Caco-2 (cell line): ENCODE measurements around the gene TFAP2A. TPM values are rescaled to one million over a fixed set of nuclear protein-coding genes. Genes with fewer than 3 reads are reported as not detected.

Experiments
- Bru-seq: library from RNA; stranded (reverse); fragments of 400-500 nt; gene quantifications from one replicate; lab custom pipeline; 2021; lab: Mats Ljungman, UMichigan
- BruChase-seq, 2 experiments: library from RNA; stranded (reverse); fragments of 400-500 nt; gene quantifications; one replicate each; lab custom pipeline; 2021; lab: Mats Ljungman, UMichigan
- BruUV-seq: library from RNA; stranded (reverse); fragments of 400-500 nt; replicated peaks from 2 replicates; lab custom pipeline; 2021; lab: Mats Ljungman, UMichigan
- CTCF ChIA-PET: fragments of 300-600 bp; sonication (Branson Sonifier 250); formaldehyde crosslinking; loops from one replicate; lab custom pipeline; 2022; ENCODE audit warnings: antibody characterized with exemption; lab: Charles Lee
- POLR2A ChIA-PET: fragments of 300-600 bp; sonication (Branson Sonifier 250); formaldehyde crosslinking; loops from one replicate; lab custom pipeline; 2022; ENCODE audit warnings: antibody characterized with exemption; lab: Charles Lee
- DNase-seq, 2 experiments: peaks; one replicate each; pipeline versions ENCODE4 v3.0.0 to v3.0.0-alpha.2; 2020 to 2022
- H3K27me3 ChIP-seq: replicated peaks from 2 replicates; pipeline ENCODE4 v1.6.0; 2011; ENCODE audit warnings: low read length; ENCODE audit not compliant: control insufficient read depth, insufficient read depth
- H3K36me3 ChIP-seq: 2 replicates; pipeline ENCODE4 v1.5.1; 2011; ENCODE audit warnings: low read length; ENCODE audit not compliant: control insufficient read depth, insufficient read depth
- H3K4me1 ChIP-seq: fragments of 250-450 bp; sonication (Bioruptor Pico); 2 replicates; pipeline ENCODE4 v1.5.1; 2020; ENCODE audit warnings: mild to moderate bottlenecking
- H3K4me3 ChIP-seq: 2 replicates; pipeline ENCODE4 v1.5.1; 2011; ENCODE audit warnings: low read depth, mild to moderate bottlenecking, control low read depth, low read length
- H3K9me3 ChIP-seq: fragments of 250-450 bp; sonication (Bioruptor Pico); 2 replicates; pipeline ENCODE4 v1.5.1; 2020; ENCODE audit warnings: mild to moderate bottlenecking, moderate library complexity
- H3K27ac Mint-ChIP-seq: one replicate; pipeline ENCODE4 v1.8.0; 2022; ENCODE audit warnings: mixed read lengths; ENCODE audit not compliant: unreplicated experiment
- H3K27me3 Mint-ChIP-seq: one replicate; pipeline ENCODE4 v1.8.0; 2022; ENCODE audit warnings: mixed read lengths; ENCODE audit not compliant: insufficient read depth, unreplicated experiment
- H3K36me3 Mint-ChIP-seq: one replicate; pipeline ENCODE4 v1.8.0; 2022; ENCODE audit warnings: mild to moderate bottlenecking, mixed read lengths; ENCODE audit not compliant: insufficient read depth, unreplicated experiment
- H3K4me1 Mint-ChIP-seq: one replicate; pipeline ENCODE4 v1.8.0; 2022; ENCODE audit warnings: low read depth, mixed read lengths; ENCODE audit not compliant: unreplicated experiment
- H3K4me3 Mint-ChIP-seq: one replicate; pipeline ENCODE4 v1.8.0; 2022; ENCODE audit warnings: mild to moderate bottlenecking, moderate library complexity, mixed read lengths; ENCODE audit not compliant: unreplicated experiment
- H3K9me3 Mint-ChIP-seq: one replicate; pipeline ENCODE4 v1.8.0; 2022; ENCODE audit warnings: mixed read lengths; ENCODE audit not compliant: unreplicated experiment
- intact Hi-C: fragments of 100-400 bp; cut with micrococcal nuclease; formaldehyde crosslinking; loops from one replicate; pipeline ENCODE4 v1.10.0; 2022; ENCODE audit not compliant: unreplicated experiment
- long read RNA-seq: library from polyadenylated mRNA; stranded (forward); transcript quantifications from one replicate; pipeline ENCODE4 v2.0.0, GENCODE V29; 2022
- total RNA-seq: library from RNA; stranded (reverse); gene quantifications from 2 replicates; pipeline ENCODE4 v1.2.3, GENCODE V29; 2022
- TF ChIP-seq, protein P1 (sequence below), 2 experiments: fragments of 200-600 bp in 1 of 2; IDR thresholded peaks; 1 replicate in 1 of 2; 2 replicates in 1 of 2; pipeline versions ENCODE4 v1.5.1 to v1.8.0; 2011 to 2022; ENCODE audit warnings: antibody characterized with exemption in 1 of 2, control low read depth in 1 of 2, inconsistent platforms in 1 of 2, low read depth in 1 of 2, low read length in 1 of 2, mild to moderate bottlenecking in 1 of 2, moderate library complexity in 1 of 2; ENCODE audit not compliant: insufficient read depth in 1 of 2, severe bottlenecking in 1 of 2, unreplicated experiment in 1 of 2

The TFAP2A gene
- total RNA-seq, result 6.3 and 8.7 TPM in 2 replicates
- Bru-seq, nascent RNA, result percentile 58 among the genes with signal in this experiment
- percentile 48 among the genes with signal in this experiment for BruChase-seq, experiment 1, labeled RNA remaining after a 2-hour chase
- percentile 43 among the genes with signal in this experiment for BruChase-seq, experiment 2, labeled RNA remaining after a 6-hour chase
- long read RNA-seq, partial matches to known transcripts, result 0 of 5 reads
- long read RNA-seq, other reads (novel, unspliced or antisense), result 2 of 5 reads

DNA sequence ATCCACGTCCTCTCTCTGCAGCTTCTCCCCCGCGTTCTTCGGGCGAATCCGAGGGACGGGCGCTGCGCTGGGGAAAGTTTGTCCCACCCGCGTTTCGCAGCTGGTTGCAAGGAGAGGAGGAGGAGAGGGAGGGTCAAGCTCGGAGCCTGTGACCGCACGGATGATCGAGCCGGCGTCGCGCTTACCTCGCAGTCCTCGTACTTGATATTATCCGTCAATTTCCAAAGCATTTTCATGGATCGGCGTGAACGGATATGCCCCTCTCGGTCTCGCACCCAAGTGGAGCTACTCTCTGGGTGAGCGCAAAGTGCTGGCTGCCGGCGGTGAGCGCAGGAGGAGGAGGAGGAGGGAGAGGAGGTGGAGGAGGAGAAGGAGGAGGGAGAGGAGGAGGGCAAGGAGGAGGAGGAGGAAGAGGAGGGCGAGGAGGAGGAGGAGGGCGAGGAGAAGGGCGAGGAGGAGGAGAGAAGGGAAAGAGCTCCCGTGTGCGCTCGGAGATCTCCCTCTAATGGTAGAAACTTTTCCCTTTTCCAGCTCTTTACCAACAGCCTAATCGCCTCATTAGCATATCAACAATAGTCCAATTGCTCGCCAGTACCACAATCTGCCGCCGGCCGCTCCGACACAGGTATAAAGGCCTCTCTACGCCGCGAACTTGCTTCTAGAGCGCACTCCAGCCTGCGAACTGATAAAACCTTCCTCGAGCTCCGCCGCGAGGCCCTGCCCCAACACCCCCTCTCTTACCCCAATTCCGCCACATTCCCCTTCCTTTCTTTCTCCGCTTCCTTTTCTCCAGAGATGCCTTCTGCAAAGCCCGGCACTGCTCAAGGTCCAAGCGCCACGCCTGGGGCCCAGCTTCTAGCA lies at the start of gene TFAP2A:
Gene TFAP2A (minus strand): TSS at position 319 of the 861 bp plus-strand sequence. CDS start 83 bp downstream, at position 236.
- Histone ChIP-seq H3K36me3 (no peaks in the 10 kb centered on the region), H3K27me3 (no peaks in the 10 kb centered on the region), H3K9me3 (no peaks in the 10 kb centered on the region), H3K4me3 (peak within 1 kb of the TSS; percentile 70), H3K4me1 (no peaks in the 10 kb centered on the region)
- CTCF ChIA-PET, result interaction anchor here (0.6 to 1.9 kb wide), 8 partner anchors 9 to 370 kb away, joined by 3 to 19 read pairs (median 4); no protein-coding TSS in a partner anchor
- TF ChIP-seq, protein P1, sequence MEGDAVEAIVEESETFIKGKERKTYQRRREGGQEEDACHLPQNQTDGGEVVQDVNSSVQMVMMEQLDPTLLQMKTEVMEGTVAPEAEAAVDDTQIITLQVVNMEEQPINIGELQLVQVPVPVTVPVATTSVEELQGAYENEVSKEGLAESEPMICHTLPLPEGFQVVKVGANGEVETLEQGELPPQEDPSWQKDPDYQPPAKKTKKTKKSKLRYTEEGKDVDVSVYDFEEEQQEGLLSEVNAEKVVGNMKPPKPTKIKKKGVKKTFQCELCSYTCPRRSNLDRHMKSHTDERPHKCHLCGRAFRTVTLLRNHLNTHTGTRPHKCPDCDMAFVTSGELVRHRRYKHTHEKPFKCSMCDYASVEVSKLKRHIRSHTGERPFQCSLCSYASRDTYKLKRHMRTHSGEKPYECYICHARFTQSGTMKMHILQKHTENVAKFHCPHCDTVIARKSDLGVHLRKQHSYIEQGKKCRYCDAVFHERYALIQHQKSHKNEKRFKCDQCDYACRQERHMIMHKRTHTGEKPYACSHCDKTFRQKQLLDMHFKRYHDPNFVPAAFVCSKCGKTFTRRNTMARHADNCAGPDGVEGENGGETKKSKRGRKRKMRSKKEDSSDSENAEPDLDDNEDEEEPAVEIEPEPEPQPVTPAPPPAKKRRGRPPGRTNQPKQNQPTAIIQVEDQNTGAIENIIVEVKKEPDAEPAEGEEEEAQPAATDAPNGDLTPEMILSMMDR (IDR thresholded peaks at IDR 0.05; ENCODE audit: insufficient read depth in 1 of 2, low read depth in 1 of 2, low read length in 1 of 2, severe bottlenecking in 1 of 2, unreplicated experiment in 1 of 2), result peak in 1 of 2 experiments; percentile 41
- BruUV-seq, result no TSS peak
- Mint-ChIP-seq H3K4me1 (peaks cover 6% of the 10 kb centered on the region), H3K36me3 (peaks cover 34% of the 10 kb centered on the region), H3K9me3 (no peaks in the 10 kb centered on the region), H3K27me3 (peaks cover 2% of the 10 kb centered on the region), H3K4me3 (peak within 1 kb of the TSS; percentile 85), H3K27ac (peak within 1 kb of the TSS; percentile 81)
- DNase-seq, result peak in 1 of 2 experiments; percentile 36
- intact Hi-C loops, result no loop called here
- POLR2A ChIA-PET, result interaction anchor here (0.5 to 3.4 kb wide), 2 partner anchors 9 to 11 kb away, joined by 3 to 14 read pairs; no protein-coding TSS in a partner anchor

DNA sequence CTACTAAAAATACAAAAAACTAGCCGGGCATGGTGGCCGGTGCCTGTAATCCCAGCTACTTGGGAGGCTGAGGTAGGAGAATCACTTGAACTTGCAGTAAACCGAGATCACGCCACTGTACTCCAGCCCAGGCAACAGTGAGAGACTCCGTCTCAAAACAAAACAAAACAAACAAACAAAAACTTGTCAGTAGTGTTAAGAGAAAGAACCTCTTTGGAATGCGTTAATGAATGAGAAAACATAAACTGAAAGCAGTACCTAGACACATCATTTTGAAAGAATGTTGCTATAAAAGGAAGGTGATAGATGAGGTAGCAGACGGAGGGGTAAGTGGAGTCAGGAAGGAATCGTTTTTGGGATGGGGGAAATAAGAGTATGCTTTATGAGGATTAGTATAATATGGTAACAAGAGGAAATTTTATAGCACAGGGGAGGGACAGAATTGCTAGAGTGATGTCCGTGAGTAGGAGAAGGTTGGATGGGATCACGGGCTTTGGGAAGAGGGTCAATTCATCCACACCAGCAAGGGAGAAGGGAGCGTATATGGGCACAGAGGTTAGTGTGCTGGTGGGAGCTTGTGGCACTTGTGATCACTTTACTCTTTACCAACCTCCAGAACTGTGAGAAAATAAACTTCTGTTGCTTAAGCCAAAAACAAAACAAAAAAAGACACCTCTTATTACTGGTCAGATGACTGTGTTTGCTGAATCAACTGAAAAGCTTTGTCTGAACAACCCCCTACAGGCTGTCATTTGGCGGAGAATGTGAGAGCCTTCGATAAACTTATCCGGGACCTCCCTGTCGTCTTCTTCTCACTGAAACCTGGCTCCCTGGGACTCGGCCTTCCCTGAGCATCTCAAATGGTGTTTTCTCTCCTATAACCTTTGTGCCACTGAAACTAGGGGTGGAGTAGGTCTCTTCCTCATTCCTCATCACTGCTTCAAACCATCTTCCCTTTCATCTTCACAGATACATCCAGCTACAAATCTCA lies 48.9 kb upstream of the TFAP2A start:
- no peak overlapping the region for H3K4me3 ChIP-seq
- H3K36me3 ChIP-seq, result no peaks in the 10 kb centered on the region
- no peaks in the 10 kb centered on the region for H3K27me3 ChIP-seq
- H3K9me3 ChIP-seq, result no peaks in the 10 kb centered on the region
- no peaks in the 10 kb centered on the region for H3K36me3 Mint-ChIP-seq
- no TSS peak for BruUV-seq
- no peak for DNase-seq
- ChIA-PET CTCF (interaction anchor here (0.6 kb wide), 1 partner anchor 823 kb away, joined by 3 read pairs; no protein-coding TSS in a partner anchor), POLR2A (no interaction called here)
- TF ChIP-seq, protein P1 (IDR thresholded peaks at IDR 0.05; ENCODE audit: insufficient read depth in 1 of 2, low read depth in 1 of 2, low read length in 1 of 2, severe bottlenecking in 1 of 2, unreplicated experiment in 1 of 2), result no peak
- intact Hi-C loops, result no loop called here
- H3K27me3 Mint-ChIP-seq, result peaks cover 4% of the 10 kb centered on the region
- no peak overlapping the region for H3K4me3 Mint-ChIP-seq
- no peaks in the 10 kb centered on the region for H3K4me1 ChIP-seq
- no peaks in the 10 kb centered on the region for H3K4me1 Mint-ChIP-seq
- no peaks in the 10 kb centered on the region for H3K9me3 Mint-ChIP-seq
- H3K27ac Mint-ChIP-seq, result no peak overlapping the region
